ENCODE measurements around the gene CDCA8.
"Not testable (repeated sequence)": the region's sequence is repeated elsewhere in the genome, so short reads cannot be mapped to it uniquely, and the experiment has no call there.

The CDCA8 gene

GRCh38 chr1:37676281-37677142 is 15.8 kb upstream of the CDCA8 start:
- DNase-seq = no peak

GRCh38 chr1:37677143-37677439 is 15.2 kb upstream of the CDCA8 start:
- no peak for DNase-seq

GRCh38 chr1:37677808-37678207 is 14.5 kb upstream of the CDCA8 start:
- no peak for DNase-seq

- DNase-seq = no peak
Measured at GRCh38 chr1:37680933-37681332, 11.4 kb upstream of the CDCA8 start.

- peak; percentile 72 for DNase-seq
Measured at GRCh38 chr1:37682334-37682987, 9.9 kb upstream of the CDCA8 start.

GRCh38 chr1:37684182-37684581 is 8.1 kb upstream of the CDCA8 start:
- DNase-seq = not testable (repeated sequence)

- DNase-seq = no peak
Measured at GRCh38 chr1:37685722-37686121, 6.6 kb upstream of the CDCA8 start.

- DNase-seq = not testable (repeated sequence)
Measured at GRCh38 chr1:37687764-37688163, 4.6 kb upstream of the CDCA8 start.

GRCh38 chr1:37688926-37689325 is 3.4 kb upstream of the CDCA8 start:
- DNase-seq = no peak

- peak; percentile 27 for DNase-seq
Measured at GRCh38 chr1:37691497-37692077, 729 bp upstream of the CDCA8 start.

- peak; percentile 16 for DNase-seq
Measured at GRCh38 chr1:37692834-37693175, 489 bp downstream of the CDCA8 start.

- no peak for DNase-seq
Measured at GRCh38 chr1:37697090-37697489, 4.8 kb downstream of the CDCA8 start.

- DNase-seq = no peak
Measured at GRCh38 chr1:37697737-37698136, 5.4 kb downstream of the CDCA8 start.

- DNase-seq = no peak
Measured at GRCh38 chr1:37699147-37699546, 6.8 kb downstream of the CDCA8 start.

- DNase-seq = no peak
Measured at GRCh38 chr1:37701051-37701450, 8.7 kb downstream of the CDCA8 start.

GRCh38 chr1:37703061-37703460 is 10.7 kb downstream of the CDCA8 start:
- DNase-seq = no peak

- DNase-seq = no peak
Measured at GRCh38 chr1:37704966-37705365, 12.7 kb downstream of the CDCA8 start.

- DNase-seq = no peak
Measured at GRCh38 chr1:37705399-37705798, 13.1 kb downstream of the CDCA8 start.

- no peak for DNase-seq
Measured at GRCh38 chr1:37708471-37708870, 16.2 kb downstream of the CDCA8 start.

- no peak for DNase-seq
Measured at GRCh38 chr1:37714226-37714625, 21.9 kb downstream of the CDCA8 start.

- no peak for DNase-seq
Measured at GRCh38 chr1:37714689-37715088, 22.4 kb downstream of the CDCA8 start.

GRCh38 chr1:37716321-37716720 is 24.0 kb downstream of the CDCA8 start:
- DNase-seq = no peak

GRCh38 chr1:37717631-37718030 is 25.3 kb downstream of the CDCA8 start:
- DNase-seq = no peak

GRCh38 chr1:37718181-37718900 is 26.0 kb downstream of the CDCA8 start:
- no peak for DNase-seq

Data from DMS79 treated with DMSO at 0.1 percent for 48 hours (cell line).